GM10266 (cell line): ENCODE data around the gene GATA1.

Source experiments
- DNase-seq: peaks from one replicate; pipeline ENCODE4 v3.0.0; 2012; ENCODE audit errors: extremely low spot score
- TF ChIP-seq, protein P1 (sequence below): IDR thresholded peaks from 2 replicates; pipeline ENCODE4 v1.5.1; 2012; ENCODE audit warnings: mild to moderate bottlenecking, low read depth; ENCODE audit not compliant: control insufficient read depth, insufficient read depth; ENCODE audit errors: missing control alignments

Gene GATA1

DNA sequence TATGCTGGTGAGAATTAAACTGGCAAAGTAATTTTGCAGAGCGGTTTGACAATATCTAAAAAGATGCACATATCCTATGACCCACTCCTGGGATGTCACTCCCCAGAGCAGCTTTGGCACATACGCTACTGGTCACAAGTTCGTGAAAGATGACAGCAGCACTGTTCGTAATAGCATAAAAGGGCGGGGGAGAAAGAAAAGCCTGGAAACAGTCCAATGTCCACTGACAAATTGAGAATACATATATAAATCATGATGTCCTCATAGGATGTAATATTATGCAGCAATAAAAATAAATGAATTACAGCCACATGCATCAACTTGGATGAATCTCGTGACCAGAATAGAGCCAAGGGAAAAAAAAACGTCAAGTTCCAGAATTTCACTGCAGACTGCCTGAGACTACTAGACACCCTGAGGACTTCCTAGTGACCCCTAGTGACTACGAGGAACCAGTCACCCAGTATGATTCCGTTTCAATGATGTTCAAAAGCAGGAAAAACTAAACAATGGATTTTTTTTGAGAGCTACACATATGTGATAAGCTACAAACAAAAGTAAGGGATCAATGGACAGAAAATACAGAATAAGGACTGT is 47.2 kb downstream of the GATA1 start:
- DNase-seq = no peak
- TF ChIP-seq, protein P1, sequence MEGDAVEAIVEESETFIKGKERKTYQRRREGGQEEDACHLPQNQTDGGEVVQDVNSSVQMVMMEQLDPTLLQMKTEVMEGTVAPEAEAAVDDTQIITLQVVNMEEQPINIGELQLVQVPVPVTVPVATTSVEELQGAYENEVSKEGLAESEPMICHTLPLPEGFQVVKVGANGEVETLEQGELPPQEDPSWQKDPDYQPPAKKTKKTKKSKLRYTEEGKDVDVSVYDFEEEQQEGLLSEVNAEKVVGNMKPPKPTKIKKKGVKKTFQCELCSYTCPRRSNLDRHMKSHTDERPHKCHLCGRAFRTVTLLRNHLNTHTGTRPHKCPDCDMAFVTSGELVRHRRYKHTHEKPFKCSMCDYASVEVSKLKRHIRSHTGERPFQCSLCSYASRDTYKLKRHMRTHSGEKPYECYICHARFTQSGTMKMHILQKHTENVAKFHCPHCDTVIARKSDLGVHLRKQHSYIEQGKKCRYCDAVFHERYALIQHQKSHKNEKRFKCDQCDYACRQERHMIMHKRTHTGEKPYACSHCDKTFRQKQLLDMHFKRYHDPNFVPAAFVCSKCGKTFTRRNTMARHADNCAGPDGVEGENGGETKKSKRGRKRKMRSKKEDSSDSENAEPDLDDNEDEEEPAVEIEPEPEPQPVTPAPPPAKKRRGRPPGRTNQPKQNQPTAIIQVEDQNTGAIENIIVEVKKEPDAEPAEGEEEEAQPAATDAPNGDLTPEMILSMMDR = no peak

DNA sequence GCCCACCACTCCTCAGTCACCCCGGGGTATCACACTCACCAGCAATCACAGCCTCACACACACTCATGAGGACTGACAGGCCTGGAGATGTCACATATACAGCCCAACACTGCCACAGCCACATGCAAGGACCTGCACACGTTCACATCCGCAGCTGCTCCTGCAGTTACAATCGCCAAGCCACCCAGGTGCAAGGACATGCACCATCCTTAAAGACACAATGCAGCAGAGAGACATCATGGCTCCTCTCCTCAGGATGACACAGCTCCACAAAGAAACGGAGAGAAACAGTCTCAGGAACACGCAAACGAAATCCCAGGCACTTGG is 48.0 kb downstream of the GATA1 start:
- DNase-seq = no peak
- TF ChIP-seq, protein P1 = no peak

DNA sequence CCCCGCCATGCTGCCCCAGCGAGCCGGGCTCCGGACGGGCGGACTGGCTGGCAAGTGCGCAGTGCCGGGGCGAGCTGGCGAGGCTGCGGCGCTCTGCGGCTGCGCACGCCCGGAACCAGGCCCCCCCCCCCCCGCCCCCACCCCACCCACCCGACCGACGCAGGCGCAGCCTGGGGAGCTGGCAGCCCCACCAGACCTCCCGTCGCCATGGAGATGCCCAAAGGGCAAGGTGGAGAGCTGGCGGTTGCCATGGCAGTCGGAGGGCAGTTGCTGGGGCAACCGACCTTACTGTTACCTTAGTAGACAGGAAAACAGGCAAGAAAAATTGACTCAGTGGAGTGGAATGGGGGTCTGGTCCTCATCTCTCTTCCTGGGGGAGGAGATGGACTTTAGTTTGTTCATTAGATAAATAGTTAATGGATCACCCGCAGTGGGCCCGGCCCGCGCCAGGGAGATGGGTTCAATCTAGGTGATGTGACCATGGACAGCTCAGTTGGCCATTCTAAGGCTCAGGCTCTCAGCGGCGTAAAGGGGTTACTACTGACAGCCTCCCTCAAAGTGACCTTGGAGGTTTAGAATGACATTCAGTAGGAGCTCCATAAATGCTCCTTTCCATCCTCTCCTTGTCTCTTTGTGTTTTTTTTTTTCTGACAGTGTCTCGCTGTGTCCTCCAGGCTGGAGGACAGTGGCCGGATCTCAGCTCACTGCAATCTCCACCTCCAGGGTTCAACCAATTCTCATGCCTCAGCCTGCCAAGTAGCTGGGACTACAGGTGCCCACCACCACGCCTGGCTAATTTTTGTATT is 49.3 kb downstream of the GATA1 start, which contains the start of gene PCSK1N:
Gene PCSK1N, minus strand, starts transcription at position 87 of the 806 bp plus-strand sequence. Its CDS starts 78 bp downstream, at position 9.
- TF ChIP-seq, protein P1 = no peak
- no peak for DNase-seq

DNA sequence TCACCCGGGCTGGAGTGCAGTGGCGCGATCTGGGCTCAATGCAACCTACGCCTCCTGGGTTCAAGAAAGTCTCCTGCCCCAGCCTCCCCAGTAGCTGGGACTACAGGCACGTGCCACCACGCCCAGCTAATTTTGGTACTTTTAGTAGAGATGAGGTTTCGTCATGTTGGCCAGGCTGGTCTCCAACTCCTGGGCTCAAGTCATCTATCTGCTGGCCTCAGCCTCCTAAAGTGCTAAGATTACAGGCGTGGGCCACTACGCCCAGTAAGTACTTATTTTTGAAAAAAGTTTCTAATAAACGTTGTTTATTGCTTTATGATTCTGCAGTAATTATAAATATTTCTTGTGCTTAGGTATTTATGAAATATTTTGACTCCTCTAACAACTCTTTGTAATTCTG is 53.3 kb downstream of the GATA1 start:
- TF ChIP-seq, protein P1 = no peak

More for the DNA sequence above, 53.3 kb downstream of the GATA1 start:
- DNase-seq = no peak
